Stimulated activated CD8-positive, alpha-beta memory T cell treated with anti-CD3 and anti-CD28 coated beads, Interleukin-15, amount 100 ng/mL, for 48 hours (primary cell): ENCODE data around the gene GPR87.

ENCODE experiments used
- DNase-seq, 2 donors: peaks; one replicate each; pipeline ENCODE4 v3.0.0-alpha.2; 2020; ENCODE audit warnings: low read depth in 2 of 2

GPR87 gene

GRCh38 chr3:151316267-151316991 is at the start of gene GPR87:
TSS of gene GPR87 (minus strand) at chr3:151316820. CDS start at chr3:151300100, 16,720 bp downstream.
- no peak for DNase-seq

- DNase-seq, result no peak
Measured at GRCh38 chr3:151362751-151363174, 46.1 kb upstream of the GPR87 start.

- no peak for DNase-seq
Measured at GRCh38 chr3:151357463-151357850, 40.8 kb upstream of the GPR87 start.

GRCh38 chr3:151356794-151357462 is 40.3 kb upstream of the GPR87 start:
- no peak for DNase-seq

- no peak for DNase-seq
Measured at GRCh38 chr3:151351648-151352047, 35.0 kb upstream of the GPR87 start.

GRCh38 chr3:151351219-151351618 is 34.6 kb upstream of the GPR87 start:
- DNase-seq, result no peak

- no peak for DNase-seq
Measured at GRCh38 chr3:151350656-151351055, 34.0 kb upstream of the GPR87 start.

- DNase-seq, result no peak
Measured at GRCh38 chr3:151347432-151347831, 30.8 kb upstream of the GPR87 start.

- no peak for DNase-seq
Measured at GRCh38 chr3:151346292-151346691, 29.7 kb upstream of the GPR87 start.

GRCh38 chr3:151345859-151346258 is 29.2 kb upstream of the GPR87 start:
- DNase-seq, result no peak

GRCh38 chr3:151331696-151332095 is 15.1 kb upstream of the GPR87 start:
- DNase-seq, result no peak

GRCh38 chr3:151330899-151331298 is 14.3 kb upstream of the GPR87 start:
- DNase-seq, result no peak

- DNase-seq, result no peak
Measured at GRCh38 chr3:151330379-151330778, 13.8 kb upstream of the GPR87 start.

GRCh38 chr3:151329363-151329762 is 12.7 kb upstream of the GPR87 start, which contains the start of gene P2RY13:
TSS of gene P2RY13 (minus strand) at chr3:151329549. CDS start at chr3:151329528, 21 bp downstream.
- DNase-seq, result no peak

- DNase-seq, result no peak
Measured at GRCh38 chr3:151328298-151328995, 11.8 kb upstream of the GPR87 start.

- no peak for DNase-seq
Measured at GRCh38 chr3:151327571-151328198, 11.1 kb upstream of the GPR87 start.

GRCh38 chr3:151322511-151322910 is 5.9 kb upstream of the GPR87 start:
- DNase-seq, result no peak

- no peak for DNase-seq
Measured at GRCh38 chr3:151321526-151321925, 4.9 kb upstream of the GPR87 start.

GRCh38 chr3:151320131-151320530 is 3.5 kb upstream of the GPR87 start:
- no peak for DNase-seq

GRCh38 chr3:151319628-151320027 is 3.0 kb upstream of the GPR87 start:
- no peak for DNase-seq

GRCh38 chr3:151318991-151319390 is 2.4 kb upstream of the GPR87 start:
- no peak for DNase-seq

GRCh38 chr3:151318313-151318712 is 1.7 kb upstream of the GPR87 start:
- DNase-seq, result no peak
